Mucosa of descending colon (tissue), 3 donors: ENCODE measurements around the gene PCK2. TPM values are rescaled to one million over a fixed set of nuclear protein-coding genes. Genes with fewer than 3 reads are reported as not detected.

Source experiments
- ATAC-seq: fragments of 200-7000 bp; cut with Tn5 transposase; one replicate; pipeline ENCODE4 v1.9.1; 2020; ENCODE audit warnings: mild to moderate bottlenecking, moderate library complexity
- DNase-seq, 3 donors: peaks; one replicate each; pipeline ENCODE4 v3.0.0-alpha.2; 2020
- H3K36me3 ChIP-seq: fragments of 200-600 bp; one replicate; pipeline ENCODE4 v1.8.0; 2021; ENCODE audit warnings: low read depth, mild to moderate bottlenecking
- H3K4me1 ChIP-seq: fragments of 200-600 bp; one replicate; pipeline ENCODE4 v1.8.0; 2021; ENCODE audit warnings: low read depth, mild to moderate bottlenecking
- H3K4me3 ChIP-seq: fragments of 200-600 bp; one replicate; pipeline ENCODE4 v1.8.0; 2021; ENCODE audit warnings: mild to moderate bottlenecking
- H3K9me3 ChIP-seq: fragments of 200-600 bp; one replicate; pipeline ENCODE4 v1.8.0; 2021; ENCODE audit warnings: mild to moderate bottlenecking
- CTCF ChIP-seq: fragments of 200-600 bp; IDR thresholded peaks from one replicate; pipeline ENCODE4 v1.8.0; 2022; ENCODE audit warnings: antibody characterized with exemption, mild to moderate bottlenecking
- intact Hi-C, 2 donors: fragments of 100-400 bp; cut with DNase I in 1 of 2; cut with micrococcal nuclease in 1 of 2; formaldehyde crosslinking; loops; one replicate each; pipeline versions ENCODE4 v1.11.0 to v1.11.1; 2022; cut with DNase I, micrococcal nuclease
- total RNA-seq, 3 donors: library from RNA; stranded (reverse); fragmentation: NEBNext Ultra II Directional in 2 of 3; extraction: Animal tissue kit (Norgen Biotek cat#: 25700) in 2 of 3; gene quantifications; one replicate each; pipeline versions ENCODE4 v1.2.1 to v1.2.4, GENCODE V29; 2021 to 2023
- donor health status: DM: no; HTN: no; CAD: no; lungs with moderate emphysema.
- donor health status: DM: no; HTN: no; CAD: no.
- donor health status: DM: no; HTN: yes; CAD: no.

Gene PCK2
- total RNA-seq, 3 donors from 2014 or later: 64.7 to 150 (median 150) TPM

GRCh38 chr14:24145219-24145618 is 51.1 kb downstream of the PCK2 start:
- H3K4me1 ChIP-seq: peaks cover 37% of the 10 kb centered on the region
- no peaks in the 10 kb centered on the region for H3K9me3 ChIP-seq
- DNase-seq (no peak), ATAC-seq (no peak)
- no peak for TF ChIP-seq CTCF
- H3K4me3 ChIP-seq: no peak overlapping the region
- peaks cover 3% of the 10 kb centered on the region for H3K36me3 ChIP-seq
- intact Hi-C loops: no loop called here

- Histone ChIP-seq H3K4me3 (peak overlapping the region; percentile 84), H3K4me1 (peaks cover 37% of the 10 kb centered on the region), H3K36me3 (peaks cover 3% of the 10 kb centered on the region), H3K9me3 (no peaks in the 10 kb centered on the region)
- no peak for DNase-seq
- intact Hi-C loops: no loop called here
- no peak for TF ChIP-seq CTCF
- ATAC-seq: no peak
These were observed 51.8 kb downstream of the PCK2 start for GRCh38 chr14:24145690-24146452.

- intact Hi-C loops: no loop called here
- TF ChIP-seq CTCF: no peak
- H3K4me1 ChIP-seq: peaks cover 37% of the 10 kb centered on the region
These were observed 52.4 kb downstream of the PCK2 start, which contains the start of gene PSME2 for GRCh38 chr14:24146453-24146977. TSS of gene PSME2 (minus strand) at chr14:24146610. CDS start at chr14:24146581, 29 bp downstream.

GRCh38 chr14:24146978-24147760 is 53.1 kb downstream of the PCK2 start, which contains the start of gene RNF31:
TSS of gene RNF31 (plus strand) at chr14:24147498. CDS start at chr14:24147699, 201 bp downstream.
- peaks cover 30% of the 10 kb centered on the region for H3K4me1 ChIP-seq
- TF ChIP-seq CTCF: peak; percentile 24
- H3K4me3 ChIP-seq: peak within 1 kb of the TSS; percentile 84
- H3K9me3 ChIP-seq: no peaks in the 10 kb centered on the region
- ATAC-seq: peak; percentile 92
- intact Hi-C loops: no loop called here
- DNase-seq: peak; percentile 97 to 99 (median 99)
- H3K36me3 ChIP-seq: peaks cover 3% of the 10 kb centered on the region

More at GRCh38 chr14:24146453-24146977, 52.4 kb downstream of the PCK2 start, which contains the start of gene PSME2:
- Histone ChIP-seq H3K9me3 (no peaks in the 10 kb centered on the region), H3K4me3 (peak within 1 kb of the TSS; percentile 84), H3K36me3 (peaks cover 3% of the 10 kb centered on the region)
- DNase-seq (peak; percentile 94 to 98 (median 96)), ATAC-seq (peak; percentile 80)

GRCh38 chr14:24147761-24148428 is 53.8 kb downstream of the PCK2 start:
- peaks cover 23% of the 10 kb centered on the region for H3K4me1 ChIP-seq
- intact Hi-C loops: no loop called here
- peak overlapping the region; percentile 84 for H3K4me3 ChIP-seq
- DNase-seq (no peak), ATAC-seq (peak; percentile 1)
- no peak for TF ChIP-seq CTCF
- no peaks in the 10 kb centered on the region for H3K9me3 ChIP-seq
- peaks cover 3% of the 10 kb centered on the region for H3K36me3 ChIP-seq
